GM19240 (cell line): ENCODE measurements around the gene BIRC5.
"Not testable (repeated sequence)": the region's sequence is repeated elsewhere in the genome, so short reads cannot be mapped to it uniquely, and the experiment has no call there.

Experiments used
- DNase-seq: peaks from one replicate; pipeline ENCODE4 v3.0.0; 2011; ENCODE audit warnings: low spot score; ENCODE audit not compliant: insufficient read length

The BIRC5 gene

GRCh38 chr17:78238823-78239488 is 24.9 kb downstream of the BIRC5 start:
- DNase-seq, result no peak

GRCh38 chr17:78239489-78239931 is 25.5 kb downstream of the BIRC5 start:
- no peak for DNase-seq

- DNase-seq, result no peak
Observed at GRCh38 chr17:78240012-78240655, 26.1 kb downstream of the BIRC5 start.

GRCh38 chr17:78240839-78241238 is 26.8 kb downstream of the BIRC5 start:
- no peak for DNase-seq

GRCh38 chr17:78241277-78242023 is 27.4 kb downstream of the BIRC5 start:
- DNase-seq, result no peak

- no peak for DNase-seq
Observed at GRCh38 chr17:78242024-78242742, 28.1 kb downstream of the BIRC5 start.

- no peak for DNase-seq
Observed at GRCh38 chr17:78247304-78247703, 33.3 kb downstream of the BIRC5 start.

- no peak for DNase-seq
Observed at GRCh38 chr17:78248051-78248914, 34.2 kb downstream of the BIRC5 start.

- no peak for DNase-seq
Observed at GRCh38 chr17:78249074-78249817, 35.2 kb downstream of the BIRC5 start.

- no peak for DNase-seq
Observed at GRCh38 chr17:78249818-78250806, 36.1 kb downstream of the BIRC5 start.

GRCh38 chr17:78250891-78251772 is 37.1 kb downstream of the BIRC5 start:
- peak; percentile 92 for DNase-seq

- no peak for DNase-seq
Observed at GRCh38 chr17:78251773-78252103, 37.7 kb downstream of the BIRC5 start.

- no peak for DNase-seq
Observed at GRCh38 chr17:78252111-78252634, 38.1 kb downstream of the BIRC5 start.

GRCh38 chr17:78252701-78253635 is 38.9 kb downstream of the BIRC5 start:
- DNase-seq, result no peak

- DNase-seq, result not testable (repeated sequence)
Observed at GRCh38 chr17:78253636-78253945, 39.5 kb downstream of the BIRC5 start.

- DNase-seq, result peak; percentile 67
Observed at GRCh38 chr17:78253946-78254672, 40.1 kb downstream of the BIRC5 start.
